C4-2B (cell line): ENCODE measurements around the gene PRDM1.
A peak's percentile ranks its signal among the peaks of the same experiment; 100 is the strongest.

Source experiments
- H3K27ac ChIP-seq: fragments of 450-650 bp; 2 replicates; pipeline ENCODE4 v1.5.1; 2017
- ZFX ChIP-seq: fragments of 450-650 bp; IDR thresholded peaks from 2 replicates; pipeline ENCODE4 v1.6.1; 2017
- TF ChIP-seq, protein P1 (sequence below): fragments of 450-650 bp; conservative IDR thresholded peaks from 2 replicates; pipeline ENCODE4 v1.5.1; 2017; ENCODE audit warnings: mild to moderate bottlenecking

PRDM1 gene

DNA sequence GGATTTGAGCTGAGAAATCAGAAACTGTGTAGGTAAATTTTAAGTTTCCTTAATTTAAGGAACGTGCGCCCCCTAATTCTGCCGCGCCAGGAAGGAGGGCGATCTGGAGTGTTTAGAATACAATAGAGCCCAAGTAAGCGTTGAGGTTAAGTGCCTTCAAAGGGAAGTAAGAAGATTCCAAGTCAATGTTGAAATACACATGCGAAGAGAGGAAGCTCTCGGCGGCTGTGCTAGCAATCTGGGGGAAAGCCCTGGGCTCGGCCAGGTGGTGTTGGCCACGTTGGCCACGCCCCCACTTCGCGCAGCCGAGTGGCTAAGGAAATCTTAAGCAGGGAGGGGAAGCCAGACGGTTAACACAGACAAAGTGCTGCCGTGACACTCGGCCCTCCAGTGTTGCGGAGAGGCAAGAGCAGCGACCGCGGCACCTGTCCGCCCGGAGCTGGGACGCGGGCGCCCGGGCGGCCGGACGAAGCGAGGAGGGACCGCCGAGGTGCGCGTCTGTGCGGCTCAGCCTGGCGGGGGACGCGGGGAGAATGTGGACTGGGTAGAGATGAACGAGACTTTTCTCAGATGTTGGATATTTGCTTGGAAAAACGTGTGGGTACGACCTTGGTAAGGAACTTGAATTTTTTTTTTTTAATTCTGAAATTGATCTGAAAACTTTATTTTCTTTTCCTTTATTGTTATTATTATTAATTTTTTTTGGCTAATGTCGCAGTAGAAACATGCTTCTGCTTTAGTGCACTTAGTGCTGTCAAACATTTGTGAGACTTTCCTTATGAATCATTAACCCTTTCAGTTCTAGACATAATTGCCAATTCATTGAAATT, at the start of gene PRDM1:
Gene PRDM1, plus strand, starts transcription at position 353 of the 830 bp plus-strand sequence. Its CDS starts 218 bp downstream, at position 571.
- no peak within 1 kb of the TSS for H3K27ac ChIP-seq
- TF ChIP-seq, protein P1, sequence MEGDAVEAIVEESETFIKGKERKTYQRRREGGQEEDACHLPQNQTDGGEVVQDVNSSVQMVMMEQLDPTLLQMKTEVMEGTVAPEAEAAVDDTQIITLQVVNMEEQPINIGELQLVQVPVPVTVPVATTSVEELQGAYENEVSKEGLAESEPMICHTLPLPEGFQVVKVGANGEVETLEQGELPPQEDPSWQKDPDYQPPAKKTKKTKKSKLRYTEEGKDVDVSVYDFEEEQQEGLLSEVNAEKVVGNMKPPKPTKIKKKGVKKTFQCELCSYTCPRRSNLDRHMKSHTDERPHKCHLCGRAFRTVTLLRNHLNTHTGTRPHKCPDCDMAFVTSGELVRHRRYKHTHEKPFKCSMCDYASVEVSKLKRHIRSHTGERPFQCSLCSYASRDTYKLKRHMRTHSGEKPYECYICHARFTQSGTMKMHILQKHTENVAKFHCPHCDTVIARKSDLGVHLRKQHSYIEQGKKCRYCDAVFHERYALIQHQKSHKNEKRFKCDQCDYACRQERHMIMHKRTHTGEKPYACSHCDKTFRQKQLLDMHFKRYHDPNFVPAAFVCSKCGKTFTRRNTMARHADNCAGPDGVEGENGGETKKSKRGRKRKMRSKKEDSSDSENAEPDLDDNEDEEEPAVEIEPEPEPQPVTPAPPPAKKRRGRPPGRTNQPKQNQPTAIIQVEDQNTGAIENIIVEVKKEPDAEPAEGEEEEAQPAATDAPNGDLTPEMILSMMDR = peak; percentile 55
- no peak for TF ChIP-seq ZFX

DNA sequence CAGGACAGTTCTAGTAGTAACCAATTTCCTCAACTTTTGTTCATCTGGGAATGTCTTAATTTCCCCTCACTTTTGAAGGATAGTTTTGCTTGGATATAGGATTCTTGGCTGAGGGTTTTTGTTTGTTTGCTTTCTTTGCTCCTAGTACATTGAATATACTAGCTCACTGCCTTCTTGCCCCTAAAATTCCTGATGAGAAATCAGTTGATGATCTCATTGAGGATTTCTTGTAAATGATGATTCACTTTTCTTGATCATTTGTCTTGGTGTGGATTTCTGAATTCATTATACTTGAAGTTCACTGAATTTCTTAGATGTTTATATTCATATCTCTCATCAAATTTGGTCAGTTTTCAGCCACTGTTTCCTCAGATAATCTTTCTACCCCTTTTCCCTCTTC, 49.1 kb upstream of the PRDM1 start:
- TF ChIP-seq ZFX = no peak
- TF ChIP-seq, protein P1 = no peak
- no peak overlapping the region for H3K27ac ChIP-seq

DNA sequence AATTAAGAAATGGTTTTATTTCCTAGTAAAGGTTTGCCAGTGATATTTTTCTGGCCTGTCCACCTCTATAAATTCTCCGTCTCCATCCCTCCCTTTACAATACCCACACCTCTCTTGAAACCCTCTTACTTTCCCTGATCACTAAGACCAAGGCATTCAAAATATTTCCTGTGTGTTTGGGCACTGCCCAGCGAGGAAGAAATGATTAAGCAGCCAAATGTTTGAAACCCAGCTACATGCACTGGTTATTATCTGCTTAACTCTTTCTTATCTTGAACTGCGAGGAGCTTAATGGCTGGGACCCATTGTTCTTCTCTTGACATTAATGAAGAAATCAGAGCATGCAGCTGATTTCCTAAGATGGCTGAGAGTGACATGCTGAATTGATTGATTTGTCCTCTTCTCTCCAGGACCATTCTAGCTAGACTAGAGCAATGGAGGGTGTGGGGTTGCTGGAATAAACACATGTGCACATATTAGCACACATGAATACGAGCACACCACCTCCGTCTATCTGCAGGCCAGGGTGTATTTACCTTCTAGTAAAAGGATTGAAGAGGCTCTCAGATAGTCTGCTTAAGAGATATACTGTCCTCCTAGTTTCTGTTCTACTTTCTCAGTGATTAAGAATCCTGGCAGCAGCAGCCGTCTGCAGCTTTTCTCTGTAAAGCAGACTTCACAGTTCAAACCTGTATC, 46.1 kb upstream of the PRDM1 start:
- TF ChIP-seq, protein P1 = no peak
- no peak for TF ChIP-seq ZFX
- no peak overlapping the region for H3K27ac ChIP-seq

DNA sequence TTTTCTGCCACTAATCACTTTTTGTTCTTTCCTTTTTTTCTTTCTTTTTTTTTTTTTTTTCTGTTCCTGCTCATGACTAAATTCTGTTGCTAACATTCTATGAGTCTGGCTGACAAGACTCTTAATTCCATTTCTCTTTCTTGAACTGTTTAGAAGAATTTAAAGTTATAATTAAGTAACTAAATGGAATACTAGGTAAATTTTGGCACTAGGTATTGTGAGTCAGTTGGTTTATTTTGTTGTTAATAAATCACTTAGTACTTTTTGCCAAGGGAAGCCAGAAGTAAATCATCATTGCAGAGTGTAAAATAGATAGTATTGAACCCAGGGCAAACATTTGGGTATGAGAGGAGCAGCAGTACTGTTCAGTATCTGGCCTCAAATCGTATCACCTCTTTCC, 42.0 kb upstream of the PRDM1 start:
- TF ChIP-seq, protein P1 = no peak
- no peak for TF ChIP-seq ZFX
- no peak overlapping the region for H3K27ac ChIP-seq

DNA sequence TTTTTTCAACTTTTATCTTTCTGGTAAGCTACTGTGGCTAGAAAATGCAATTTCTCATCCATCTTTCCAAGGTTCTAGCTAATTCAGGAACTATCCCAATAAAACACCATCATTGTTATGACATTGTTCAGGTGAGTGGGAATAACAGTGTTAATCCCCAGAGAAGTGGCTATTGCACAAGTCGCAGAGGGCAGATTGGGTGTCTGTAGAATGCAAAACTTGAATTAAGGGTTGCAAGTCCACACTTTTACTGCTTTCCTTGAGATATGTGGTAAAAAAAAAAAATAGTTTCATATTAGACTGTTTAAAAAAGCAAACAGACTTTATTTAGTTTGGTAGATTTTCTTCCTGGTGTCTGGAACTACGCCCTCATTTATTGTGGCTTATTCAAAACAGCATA, 41.1 kb upstream of the PRDM1 start:
- H3K27ac ChIP-seq = no peak overlapping the region
- TF ChIP-seq, protein P1 = no peak
- TF ChIP-seq ZFX = no peak

DNA sequence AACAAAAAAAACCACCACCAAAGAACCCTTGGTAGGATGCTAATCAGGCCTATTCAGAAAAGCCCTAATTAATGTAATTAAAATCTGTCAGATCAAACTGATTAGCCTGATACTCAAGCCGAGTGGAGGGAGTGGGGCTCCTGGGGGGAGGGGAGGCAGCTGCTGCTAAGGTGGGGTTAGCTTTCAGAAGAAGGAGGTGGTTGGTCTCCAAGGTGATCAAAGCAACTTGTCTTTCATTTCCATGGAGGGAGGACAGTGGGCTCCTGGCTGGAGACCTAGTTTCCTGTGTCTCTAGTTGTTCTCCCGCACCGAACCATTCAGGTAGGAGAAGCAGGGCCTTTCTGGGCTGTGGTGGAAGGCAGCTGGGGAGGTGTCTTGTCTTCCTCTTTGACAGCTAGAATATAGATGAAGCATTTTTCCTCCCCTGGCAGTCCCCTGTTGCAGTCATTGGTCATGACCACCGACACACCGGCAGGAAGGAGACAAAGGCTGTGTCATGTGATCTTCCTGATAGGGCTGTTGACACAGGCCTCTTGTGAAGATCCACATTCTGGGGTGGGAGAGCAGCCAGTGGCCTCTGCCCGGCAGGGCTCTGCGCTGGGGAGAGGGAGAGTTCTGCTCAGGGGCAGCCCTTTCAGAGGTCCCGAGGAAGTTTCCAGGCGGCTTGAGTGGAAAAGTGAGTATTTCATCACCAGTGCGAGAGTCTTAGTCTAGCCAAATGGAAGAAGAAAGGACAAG, 39.9 kb upstream of the PRDM1 start:
- H3K27ac ChIP-seq = no peak overlapping the region

More for the DNA sequence above, 39.9 kb upstream of the PRDM1 start:
- TF ChIP-seq, protein P1 = no peak
- TF ChIP-seq ZFX = no peak
